HG03457 (cell line): ENCODE data around the gene RAB3GAP2.
"Not testable (repeated sequence)": the region's sequence is repeated elsewhere in the genome, so short reads cannot be mapped to it uniquely, and the experiment has no call there.

ENCODE experiments used
- ATAC-seq: cut with Tn5 transposase; IDR thresholded peaks from one replicate; pipeline ENCODE4 v1.9.1; 2021; ENCODE audit warnings: moderate number of reproducible peaks; ENCODE audit not compliant: unreplicated experiment

The RAB3GAP2 gene

GRCh38 chr1:220204758-220205157, 67.5 kb downstream of the RAB3GAP2 start:
- not testable (repeated sequence) for ATAC-seq

DNA sequence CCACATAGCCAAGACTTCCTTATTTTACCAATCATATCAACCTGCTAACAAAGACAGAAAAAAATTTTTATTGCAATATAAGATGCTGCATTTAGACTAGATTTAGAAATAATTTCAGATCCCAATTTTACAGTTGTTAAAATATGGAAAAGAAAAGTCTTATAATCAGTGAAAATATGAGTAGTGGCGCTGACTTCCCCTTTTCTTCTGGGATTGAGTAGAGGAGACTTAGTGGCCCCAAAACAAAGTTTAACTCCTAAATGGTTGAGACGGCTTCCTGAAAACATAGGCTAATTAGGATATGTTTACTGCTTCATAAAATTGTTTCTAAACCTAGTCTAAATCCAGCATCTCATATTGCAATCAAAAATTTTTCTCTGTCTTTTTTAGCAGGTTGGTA, 68.4 kb downstream of the RAB3GAP2 start:
- ATAC-seq = no peak

- no peak for ATAC-seq
Observed at GRCh38 chr1:220198186-220199005, 73.9 kb downstream of the RAB3GAP2 start.

- ATAC-seq = no peak
Observed at GRCh38 chr1:220195701-220196100, 76.6 kb downstream of the RAB3GAP2 start.

GRCh38 chr1:220189750-220190347, 82.4 kb downstream of the RAB3GAP2 start:
- no peak for ATAC-seq

DNA sequence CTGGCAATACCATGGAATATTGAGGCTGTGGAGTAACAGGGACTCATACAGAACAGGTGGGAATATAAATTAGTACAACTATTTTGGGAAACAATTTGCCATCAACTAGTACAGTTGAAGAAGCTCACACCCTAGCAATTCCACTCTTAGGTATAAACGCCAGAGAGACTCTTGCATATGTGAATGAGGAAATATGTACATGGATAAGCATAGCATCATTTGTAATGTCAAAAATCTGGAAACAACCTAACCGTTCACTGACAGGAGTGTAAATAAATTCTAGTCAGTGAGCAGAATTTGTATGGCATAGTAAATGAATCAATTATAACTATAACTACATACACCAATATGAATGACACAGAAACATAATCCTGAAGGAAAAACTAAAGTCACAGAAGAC, 83.7 kb downstream of the RAB3GAP2 start:
- ATAC-seq = no peak

GRCh38 chr1:220186752-220187151, 85.5 kb downstream of the RAB3GAP2 start:
- no peak for ATAC-seq

- ATAC-seq = no peak
Observed at GRCh38 chr1:220184506-220184905, 87.7 kb downstream of the RAB3GAP2 start.

- ATAC-seq = no peak
Observed at GRCh38 chr1:220182656-220183055, 89.6 kb downstream of the RAB3GAP2 start.

DNA sequence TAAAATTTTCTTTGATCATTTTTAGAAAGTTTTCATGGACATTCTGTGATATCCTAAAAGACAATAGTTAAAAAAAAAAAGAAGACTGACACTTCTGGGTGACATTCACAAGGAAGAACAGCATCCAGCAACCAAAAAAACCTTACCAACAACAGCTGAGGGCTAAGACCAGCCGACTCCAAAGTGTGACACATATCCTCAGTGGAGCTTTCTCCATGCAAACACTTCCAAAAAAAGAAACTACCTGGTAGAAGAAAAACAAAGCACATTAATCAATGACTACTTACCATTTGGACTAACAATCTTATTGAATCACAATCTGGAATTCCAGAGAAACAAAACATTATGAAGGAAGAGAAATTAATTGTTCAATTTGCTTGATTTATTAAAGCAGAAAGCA, 90.1 kb downstream of the RAB3GAP2 start:
- ATAC-seq = no peak

- ATAC-seq = no peak
Observed at GRCh38 chr1:220176540-220176939, 95.7 kb downstream of the RAB3GAP2 start.

DNA sequence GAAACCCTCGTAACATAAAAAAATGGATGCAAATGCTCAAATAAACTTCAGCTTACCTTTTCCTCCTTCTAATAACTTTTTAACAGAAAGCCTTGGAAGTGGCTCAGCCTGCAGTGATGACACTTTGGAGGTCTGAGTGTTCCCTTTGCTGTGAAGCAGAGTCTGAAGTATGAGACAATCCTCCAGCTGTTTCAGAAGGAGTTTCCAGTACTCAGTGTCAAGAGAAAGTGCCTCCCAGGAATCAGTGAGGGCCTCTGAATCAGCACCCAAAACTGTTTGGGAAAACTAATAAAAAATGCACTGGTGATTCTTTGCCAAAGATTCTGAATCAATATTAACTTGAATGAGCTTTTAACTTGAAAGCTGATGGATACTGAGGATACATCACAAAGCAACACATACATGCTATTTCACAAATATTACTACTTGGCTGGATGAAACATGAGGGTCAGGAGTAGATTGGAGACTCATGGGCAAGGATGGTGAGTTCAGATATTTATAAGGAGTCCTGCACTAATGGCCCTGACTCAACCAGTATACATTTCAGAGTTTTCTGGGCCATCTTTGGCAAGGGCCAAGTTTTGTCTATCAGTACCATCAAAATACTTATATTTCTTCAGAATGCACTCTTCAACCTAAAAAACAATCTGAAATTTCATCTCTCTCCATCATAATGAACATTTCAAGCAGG, 101.3 kb downstream of the RAB3GAP2 start:
- ATAC-seq = no peak

DNA sequence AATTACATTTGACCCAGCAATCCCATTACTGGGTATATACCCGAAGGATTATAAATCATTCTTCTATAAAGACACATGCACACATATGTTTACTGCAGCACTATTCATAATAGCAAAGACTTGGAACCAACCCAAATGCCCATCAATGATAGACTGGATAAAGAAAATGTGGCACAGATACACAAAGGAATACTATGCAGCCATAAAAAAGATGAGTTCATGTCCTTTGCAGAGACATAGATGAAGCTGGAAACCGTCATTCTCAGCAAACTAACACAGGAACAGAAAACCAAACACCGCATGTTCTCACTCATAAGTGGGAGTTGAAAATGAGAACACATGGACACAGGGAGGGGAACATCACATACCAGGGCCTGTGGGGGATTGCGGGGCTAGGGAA, 102.4 kb downstream of the RAB3GAP2 start:
- not testable (repeated sequence) for ATAC-seq

GRCh38 chr1:220166853-220167252, 105.4 kb downstream of the RAB3GAP2 start:
- no peak for ATAC-seq

DNA sequence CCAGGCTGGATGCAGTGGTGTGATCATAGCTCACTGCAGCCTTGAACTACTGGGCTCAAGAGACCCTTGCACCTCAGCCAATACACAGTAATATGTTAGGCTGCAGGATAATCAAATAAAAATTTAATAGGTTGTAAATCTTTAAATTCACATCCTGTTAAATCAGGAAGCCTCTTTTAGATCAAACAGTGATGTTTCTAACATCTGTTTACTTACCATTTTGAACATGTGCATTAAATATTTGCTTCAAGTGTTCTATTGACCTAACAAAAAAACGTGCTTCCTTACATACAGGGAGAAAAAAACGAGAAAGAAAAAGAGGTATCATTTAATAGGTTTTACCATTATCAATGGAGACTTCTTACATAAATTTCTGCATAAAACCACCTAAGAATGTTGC, 107.7 kb downstream of the RAB3GAP2 start:
- no peak for ATAC-seq

DNA sequence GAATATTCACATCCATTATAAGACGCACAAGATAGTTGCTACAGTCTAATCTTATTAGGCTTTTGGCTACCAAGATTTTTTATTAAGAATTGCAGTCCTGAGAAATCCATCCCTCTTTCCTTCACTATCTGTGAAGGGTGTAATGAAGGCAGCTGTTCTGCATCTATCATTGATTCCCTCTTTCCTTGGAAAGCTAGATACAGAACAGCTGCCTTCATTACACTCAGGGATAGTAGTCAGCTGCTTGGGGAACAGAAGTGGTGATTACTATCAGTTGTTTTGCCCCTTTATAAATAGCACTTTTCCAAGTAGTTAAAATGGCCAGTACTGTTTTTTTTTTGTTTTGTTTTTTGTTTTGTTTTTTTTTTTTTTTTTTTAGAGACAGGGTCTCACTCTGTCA, 108.1 kb downstream of the RAB3GAP2 start:
- no peak for ATAC-seq

DNA sequence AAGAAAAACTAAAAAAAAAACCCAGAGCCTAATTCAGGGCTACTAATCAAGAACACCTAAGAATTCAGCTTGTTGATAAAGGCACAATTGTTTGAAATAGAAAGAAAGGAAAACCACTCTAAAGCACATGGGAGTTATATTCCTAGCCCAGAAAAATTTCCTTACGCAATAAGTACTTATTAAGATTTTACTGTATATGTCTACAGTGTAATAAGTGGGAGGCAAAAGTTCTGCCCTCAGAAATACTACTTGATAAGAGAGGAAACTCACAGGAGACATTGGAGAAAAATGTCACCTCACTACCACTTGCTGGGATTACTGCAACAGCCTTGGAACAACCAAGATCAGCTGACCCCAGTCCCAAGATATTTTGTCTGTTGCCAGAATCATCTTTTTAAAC, 112.2 kb downstream of the RAB3GAP2 start:
- no peak for ATAC-seq

- ATAC-seq = no peak
Observed at GRCh38 chr1:220159041-220159440, 113.2 kb downstream of the RAB3GAP2 start.

GRCh38 chr1:220158530-220158929, 113.7 kb downstream of the RAB3GAP2 start:
- not testable (repeated sequence) for ATAC-seq

GRCh38 chr1:220157738-220158137, 114.5 kb downstream of the RAB3GAP2 start:
- no peak for ATAC-seq

GRCh38 chr1:220156620-220157146, 115.6 kb downstream of the RAB3GAP2 start:
- no peak for ATAC-seq

- no peak for ATAC-seq
Observed at GRCh38 chr1:220153147-220153546, 119.1 kb downstream of the RAB3GAP2 start.
